ENCODE measurements around the gene LEMD1. TPM values are rescaled to one million over a fixed set of nuclear protein-coding genes. Genes with fewer than 3 reads are reported as not detected.
A peak's percentile ranks its signal among the peaks of the same experiment; 100 is the strongest.

The LEMD1 gene
- total RNA-seq, 1 donor from 2014 or later: 2.0 TPM

GRCh38 chr1:205422993-205423642 is 1.3 kb upstream of the LEMD1 start:
- Mint-ChIP-seq H3K9me3 (ENCODE audit: unreplicated experiment) (peaks cover under 1% of the 10 kb centered on the region), H3K27me3 (ENCODE audit: unreplicated experiment) (no peaks in the 10 kb centered on the region), H3K4me3 (ENCODE audit: unreplicated experiment) (no peak overlapping the region), H3K27ac (ENCODE audit: unreplicated experiment) (no peak overlapping the region), H3K4me1 (ENCODE audit: low read depth, unreplicated experiment) (peaks cover 36% of the 10 kb centered on the region), H3K36me3 (ENCODE audit: unreplicated experiment) (no peaks in the 10 kb centered on the region)
- TF ChIP-seq CTCF (IDR thresholded peaks at IDR 0.05; ENCODE audit: partially characterized antibody, unreplicated experiment): no peak
- no peak for DNase-seq

DNA sequence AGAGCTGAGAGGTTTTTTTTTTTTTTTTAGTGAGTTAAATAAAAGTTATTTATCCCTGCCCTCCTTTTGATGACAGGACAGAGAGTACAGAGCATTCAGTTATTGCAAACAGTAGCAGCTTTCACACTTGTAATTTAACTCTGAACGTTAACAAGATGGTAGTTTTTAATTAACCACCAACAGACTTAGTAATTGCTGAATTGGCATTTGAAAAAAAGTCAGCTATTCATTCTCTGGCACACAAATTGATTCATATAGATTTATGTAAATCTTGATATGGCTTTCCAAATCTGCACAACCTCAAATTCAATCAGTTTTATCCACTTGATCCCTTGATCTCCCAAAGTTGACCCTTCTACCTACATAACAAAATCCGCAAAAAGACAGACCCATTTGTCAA is 918 bp downstream of the LEMD1 start:
- H3K9me3 Mint-ChIP-seq (ENCODE audit: unreplicated experiment): peaks cover 5% of the 10 kb centered on the region
- H3K4me3 Mint-ChIP-seq (ENCODE audit: unreplicated experiment): no peak overlapping the region
- DNase-seq: no peak
- peaks cover 46% of the 10 kb centered on the region for H3K4me1 Mint-ChIP-seq (ENCODE audit: low read depth, unreplicated experiment)
- H3K27ac Mint-ChIP-seq (ENCODE audit: unreplicated experiment): no peak overlapping the region
- TF ChIP-seq CTCF (IDR thresholded peaks at IDR 0.05; ENCODE audit: partially characterized antibody, unreplicated experiment): no peak
- H3K36me3 Mint-ChIP-seq (ENCODE audit: unreplicated experiment): no peaks in the 10 kb centered on the region
- H3K27me3 Mint-ChIP-seq (ENCODE audit: unreplicated experiment): no peaks in the 10 kb centered on the region

DNA sequence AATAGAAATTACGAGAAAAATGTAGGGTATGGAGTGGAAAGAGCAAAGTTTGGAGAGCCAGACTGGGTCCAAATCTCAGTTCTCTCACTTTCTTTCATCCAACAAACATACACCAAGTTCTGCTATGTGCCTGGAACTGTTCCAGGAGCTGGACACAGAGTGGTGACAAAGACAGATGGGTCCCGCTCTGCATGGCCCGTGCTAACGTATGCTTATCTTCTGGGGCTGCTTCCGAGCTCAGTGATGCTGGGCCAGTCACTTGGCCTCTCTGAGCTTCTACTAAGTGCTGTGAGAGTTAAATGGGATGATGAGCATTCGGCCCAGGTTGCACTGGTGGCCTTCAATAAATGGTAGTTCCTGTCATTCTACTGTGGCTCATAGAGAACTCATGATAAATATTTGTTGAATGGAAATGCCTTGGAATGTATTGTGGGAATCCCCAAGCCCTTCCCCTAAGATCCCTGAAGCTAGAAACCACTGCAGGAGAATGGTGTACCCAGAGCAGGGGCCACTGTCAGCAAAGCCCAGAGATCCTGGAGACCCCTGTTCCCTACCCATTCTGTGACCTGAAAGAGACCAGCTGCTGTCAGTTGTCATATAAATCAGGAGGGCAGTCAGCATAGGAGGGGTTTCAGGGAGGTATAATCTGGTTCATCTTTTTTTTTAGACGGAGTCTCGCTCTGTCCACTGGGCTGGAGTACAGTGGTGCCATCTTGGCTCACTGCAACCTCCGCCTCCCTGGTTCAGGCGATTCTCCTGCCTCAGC is 3.8 kb downstream of the LEMD1 start:
- no peak for TF ChIP-seq CTCF (IDR thresholded peaks at IDR 0.05; ENCODE audit: partially characterized antibody, unreplicated experiment)
- Mint-ChIP-seq H3K9me3 (ENCODE audit: unreplicated experiment) (peaks cover 5% of the 10 kb centered on the region), H3K27me3 (ENCODE audit: unreplicated experiment) (no peaks in the 10 kb centered on the region), H3K36me3 (ENCODE audit: unreplicated experiment) (no peaks in the 10 kb centered on the region), H3K27ac (ENCODE audit: unreplicated experiment) (peak overlapping the region; percentile 34), H3K4me1 (ENCODE audit: low read depth, unreplicated experiment) (peaks cover 46% of the 10 kb centered on the region), H3K4me3 (ENCODE audit: unreplicated experiment) (peak overlapping the region; percentile 39)
- DNase-seq: no peak

- Mint-ChIP-seq H3K36me3 (ENCODE audit: unreplicated experiment) (no peaks in the 10 kb centered on the region), H3K9me3 (ENCODE audit: unreplicated experiment) (peaks cover 7% of the 10 kb centered on the region), H3K4me3 (ENCODE audit: unreplicated experiment) (no peak overlapping the region), H3K4me1 (ENCODE audit: low read depth, unreplicated experiment) (peaks cover 32% of the 10 kb centered on the region), H3K27me3 (ENCODE audit: unreplicated experiment) (peaks cover 4% of the 10 kb centered on the region), H3K27ac (ENCODE audit: unreplicated experiment) (peak overlapping the region; percentile 59)
- no peak for TF ChIP-seq CTCF (IDR thresholded peaks at IDR 0.05; ENCODE audit: partially characterized antibody, unreplicated experiment)
- DNase-seq: no peak
These were observed 5.5 kb downstream of the LEMD1 start for GRCh38 chr1:205416322-205416721.
